Naive thymus-derived CD4-positive, alpha-beta T cell (primary cell): ENCODE results near the gene AJM1. TPM values are rescaled to one million over a fixed set of nuclear protein-coding genes. Genes with fewer than 3 reads are reported as not detected.
"Not testable (repeated sequence)": the region's sequence is repeated elsewhere in the genome, so short reads cannot be mapped to it uniquely, and the experiment has no call there.

Experiments used
- ATAC-seq: fragments of 150-1000 bp; cut with Tn5 transposase; 2 replicates; pipeline ENCODE4 v1.10.0; 2021; ENCODE audit warnings: mild to moderate bottlenecking, moderate library complexity
- CTCF ChIA-PET: fragments of 350-600 bp; sonication (Branson Sonifier 250); formaldehyde crosslinking; loops from one replicate; lab custom pipeline; 2021; ENCODE audit warnings: antibody characterized with exemption; lab: Charles Lee
- POLR2A ChIA-PET: fragments of 350-600 bp; sonication (Branson Sonifier 250); formaldehyde crosslinking; loops from one replicate; lab custom pipeline; 2021; ENCODE audit warnings: antibody characterized with exemption, inconsistent platforms; lab: Charles Lee
- DNase-seq, 9 donors: peaks; one replicate each; pipeline versions ENCODE4 v3.0.0 to v3.0.0-alpha.2; 2020 to 2022; ENCODE audit warnings: mixed read lengths in 1 of 9
- H3K27ac ChIP-seq: one replicate; pipeline ENCODE4 v1.7.0; 2013; ENCODE audit warnings: mild to moderate bottlenecking, low read depth, low read length, moderate library complexity
- H3K27me3 ChIP-seq, 2 donors: one replicate each; pipeline ENCODE4 v1.7.0; 2013; ENCODE audit warnings: low read length in 2 of 2, mild to moderate bottlenecking in 2 of 2, moderate library complexity in 2 of 2; ENCODE audit not compliant: control insufficient read depth in 2 of 2, insufficient read depth in 2 of 2
- H3K36me3 ChIP-seq, 3 experiments: 1 replicate in 2 of 3; 2 replicates in 1 of 3; pipeline ENCODE4 v1.7.0; 2013; ENCODE audit warnings: low read length in 3 of 3, mild to moderate bottlenecking in 3 of 3, moderate library complexity in 1 of 3; ENCODE audit not compliant: insufficient read depth in 3 of 3, control insufficient read depth in 2 of 3
- H3K4me1 ChIP-seq, 2 donors: one replicate each; pipeline ENCODE4 v1.7.0; 2013; ENCODE audit warnings: low read length in 2 of 2, mild to moderate bottlenecking in 2 of 2, moderate library complexity in 1 of 2; ENCODE audit not compliant: control insufficient read depth in 2 of 2, insufficient read depth in 2 of 2
- H3K4me3 ChIP-seq: 2 replicates; pipeline ENCODE4 v1.7.0; 2013; ENCODE audit warnings: mild to moderate bottlenecking, low read length
- H3K9me3 ChIP-seq, 3 experiments: 1 replicate in 2 of 3; 2 replicates in 1 of 3; pipeline ENCODE4 v1.7.0; 2013; ENCODE audit warnings: low read length in 3 of 3; ENCODE audit not compliant: control insufficient read depth in 2 of 3
- H3K27ac Mint-ChIP-seq, 9 donors: one replicate each; pipeline ENCODE4 v1.8.0; 2020 to 2022; ENCODE audit warnings: mixed read lengths in 9 of 9, mild to moderate bottlenecking in 8 of 9, moderate library complexity in 5 of 9, inconsistent platforms in 2 of 9
- H3K27me3 Mint-ChIP-seq, 5 donors: one replicate each; pipeline ENCODE4 v1.8.0; 2021 to 2022; ENCODE audit warnings: mixed read lengths in 5 of 5, mild to moderate bottlenecking in 1 of 5
- H3K36me3 Mint-ChIP-seq, 5 donors: one replicate each; pipeline ENCODE4 v1.8.0; 2020 to 2022; ENCODE audit warnings: mixed read lengths in 5 of 5, mild to moderate bottlenecking in 3 of 5, inconsistent platforms in 1 of 5
- H3K4me1 Mint-ChIP-seq, 7 donors: one replicate each; pipeline ENCODE4 v1.8.0; 2020 to 2022; ENCODE audit warnings: mixed read lengths in 7 of 7, mild to moderate bottlenecking in 3 of 7, inconsistent platforms in 1 of 7
- H3K4me3 Mint-ChIP-seq, 10 donors: one replicate each; pipeline ENCODE4 v1.8.0; 2020 to 2022; ENCODE audit warnings: mild to moderate bottlenecking in 10 of 10, mixed read lengths in 10 of 10, moderate library complexity in 6 of 10, inconsistent platforms in 2 of 10
- H3K9me3 Mint-ChIP-seq, 11 donors: one replicate each; pipeline ENCODE4 v1.8.0; 2020 to 2022; ENCODE audit warnings: mixed read lengths in 11 of 11, mild to moderate bottlenecking in 4 of 11, inconsistent platforms in 1 of 11, moderate library complexity in 1 of 11
- intact Hi-C, 2 donors: fragments of 100-400 bp; cut with micrococcal nuclease; formaldehyde crosslinking; loops; one replicate each; pipeline ENCODE4 v1.15.1; 2023
- polyA plus RNA-seq, 2 donors: library from polyadenylated mRNA; unstranded; fragments of 300-500 nt; fragmentation: Illumina TruSeq; gene quantifications; one replicate each; pipeline ENCODE4 v1.2.3, GENCODE V29; 2021
- total RNA-seq, 6 experiments: library from RNA in 5 of 6; stranded (reverse) in 5 of 6; gene quantifications; 1 replicate in 5 of 6; 2 replicates in 1 of 6; pipeline ENCODE4 v1.2.3 and lab custom pipeline; 2021 to 2026

AJM1 gene
- total and polyA plus RNA-seq, 7 experiments from 2014 or later, result 0.04 to 7.5 (median 1.3) TPM; not detected in 1

GRCh38 chr9:136796775-136797347, 45.4 kb upstream of the AJM1 start:
- H3K27ac ChIP-seq, ATAC-seq, H3K27me3 ChIP-seq, DNase-seq, H3K9me3 Mint-ChIP-seq, CTCF ChIA-PET, intact Hi-C loops, H3K4me3 ChIP-seq, H3K9me3 ChIP-seq, H3K36me3 Mint-ChIP-seq: not testable (repeated sequence)
- peaks cover 0 to 17% (median 3%) of the 10 kb centered on the region in 3 experiments for H3K36me3 ChIP-seq
- Mint-ChIP-seq H3K27me3 (peaks cover 0 to 39% (median 0%) of the 10 kb centered on the region in 5 donors), H3K27ac (peak overlapping the region in 2 of 9 donors; percentile 21 to 48), H3K4me1 (peaks cover 12 to 51% (median 40%) of the 10 kb centered on the region in 7 donors), H3K4me3 (peak overlapping the region in 6 of 10 donors; percentile 14 to 48 (median 36))
- peaks cover 19 to 32% of the 10 kb centered on the region in 2 donors for H3K4me1 ChIP-seq
- POLR2A ChIA-PET, result interaction anchor here (0.6 to 1.4 kb wide), 2 partner anchors 83 to 625 kb away, joined by 3 read pairs; no protein-coding TSS in a partner anchor

GRCh38 chr9:136798708-136799078, 43.6 kb upstream of the AJM1 start:
- H3K9me3 Mint-ChIP-seq, result no peaks in the 10 kb centered on the region
- H3K27ac Mint-ChIP-seq, result no peak overlapping the region
- no peak overlapping the region for H3K27ac ChIP-seq
- ChIA-PET CTCF (no interaction called here), POLR2A (interaction anchor here (0.6 to 2.1 kb wide), 5 partner anchors 9 to 589 kb away, joined by 3 to 11 read pairs (median 3); partner anchors contain the start of genes MAN1B1 and RABL6)
- H3K36me3 ChIP-seq, result peaks cover 0 to 2% (median 0%) of the 10 kb centered on the region in 3 experiments
- intact Hi-C loops, result loop anchor here in 1 of 2 donors (1.0 kb wide), 1 partner anchor 9 kb away; the partner anchor contains the start of gene RABL6
- no peak overlapping the region for H3K4me3 ChIP-seq
- H3K27me3 ChIP-seq, result no peaks in the 10 kb centered on the region
- no peaks in the 10 kb centered on the region for H3K36me3 Mint-ChIP-seq
- H3K4me1 ChIP-seq, result peaks cover 10 to 24% of the 10 kb centered on the region in 2 donors
- ATAC-seq (no peak), DNase-seq (no peak)
- H3K4me3 Mint-ChIP-seq, result peak overlapping the region in 5 of 10 donors; percentile 17 to 86 (median 48)
- H3K9me3 ChIP-seq, result no peaks in the 10 kb centered on the region
- H3K27me3 Mint-ChIP-seq, result peaks cover 0 to 45% (median 0%) of the 10 kb centered on the region in 5 donors
- peaks cover 6 to 42% (median 33%) of the 10 kb centered on the region in 7 donors for H3K4me1 Mint-ChIP-seq

- H3K4me1 ChIP-seq, result peaks cover 10 to 24% of the 10 kb centered on the region in 2 donors
- CTCF ChIA-PET, result no interaction called here
- peaks cover 0 to 45% (median 0%) of the 10 kb centered on the region in 5 donors for H3K27me3 Mint-ChIP-seq
- H3K9me3 ChIP-seq, result no peaks in the 10 kb centered on the region
- H3K4me1 Mint-ChIP-seq, result peaks cover 6 to 42% (median 38%) of the 10 kb centered on the region in 7 donors
- H3K27me3 ChIP-seq, result no peaks in the 10 kb centered on the region
- peak overlapping the region; percentile 63 for H3K4me3 ChIP-seq
- H3K36me3 ChIP-seq, result no peaks in the 10 kb centered on the region
- peak overlapping the region in 9 of 10 donors; percentile 4 to 92 (median 84) for H3K4me3 Mint-ChIP-seq
- H3K9me3 Mint-ChIP-seq, result no peaks in the 10 kb centered on the region
- H3K36me3 Mint-ChIP-seq, result no peaks in the 10 kb centered on the region
- POLR2A ChIA-PET, result interaction anchor here (0.6 to 2.1 kb wide), 8 partner anchors 9 to 588 kb away, joined by 3 to 11 read pairs (median 4); partner anchors contain the start of genes FBXW5, MAN1B1, RABL6 and TRAF2
- no peak for ATAC-seq
- DNase-seq, result no peak
- peak overlapping the region in 1 of 9 donors; percentile 45 for H3K27ac Mint-ChIP-seq
- intact Hi-C loops, result loop anchor here in 1 of 2 donors (1.0 kb wide), 1 partner anchor 8 kb away; the partner anchor contains the start of gene RABL6
- H3K27ac ChIP-seq, result peak overlapping the region; percentile 54
These were observed 43.0 kb upstream of the AJM1 start for GRCh38 chr9:136799079-136799853.

GRCh38 chr9:136799854-136800657, 42.2 kb upstream of the AJM1 start:
- H3K4me1 ChIP-seq, result peaks cover 10 to 24% of the 10 kb centered on the region in 2 donors
- H3K27ac Mint-ChIP-seq, result peak overlapping the region in 4 of 9 donors; percentile 25 to 81 (median 78)
- H3K27me3 Mint-ChIP-seq, result peaks cover 0 to 45% (median 0%) of the 10 kb centered on the region in 5 donors
- H3K4me3 ChIP-seq, result peak overlapping the region; percentile 63
- ATAC-seq (peak; percentile 90), DNase-seq (peak; percentile 58 to 89 (median 79))
- H3K4me1 Mint-ChIP-seq, result peaks cover 6 to 42% (median 35%) of the 10 kb centered on the region in 7 donors
- no peaks in the 10 kb centered on the region for H3K36me3 Mint-ChIP-seq
- H3K27me3 ChIP-seq, result no peaks in the 10 kb centered on the region
- no peaks in the 10 kb centered on the region for H3K36me3 ChIP-seq
- H3K9me3 ChIP-seq, result no peaks in the 10 kb centered on the region
- H3K27ac ChIP-seq, result peak overlapping the region; percentile 59
- ChIA-PET POLR2A (interaction anchor here (0.7 to 2.1 kb wide), 8 partner anchors 8 to 287 kb away, joined by 3 to 11 read pairs (median 4); partner anchors contain the start of genes FBXW5, MAN1B1, RABL6 and TRAF2), CTCF (no interaction called here)
- H3K4me3 Mint-ChIP-seq, result peak overlapping the region; percentile 82 to 92 (median 86)
- intact Hi-C loops, result loop anchor here (1.0 to 2.0 kb wide), 5 partner anchors 7 to 437 kb away; partner anchors contain the start of genes PHPT1 (in 2 of the 2), TMEM141 (in 2 of the 2), DNLZ (in 1 of the 2) and RABL6 (in 1 of the 2)
- no peaks in the 10 kb centered on the region for H3K9me3 Mint-ChIP-seq

- CTCF ChIA-PET, result interaction anchor here (0.6 to 1.5 kb wide), 2 partner anchors 14 to 227 kb away, joined by 3 to 4 read pairs; no protein-coding TSS in a partner anchor
- H3K4me3 Mint-ChIP-seq, result peak overlapping the region in 2 of 10 donors; percentile 36 to 49
- intact Hi-C loops, result no loop called here
These were observed 40.0 kb upstream of the AJM1 start for GRCh38 chr9:136802321-136802720.

More at GRCh38 chr9:136802321-136802720, 40.0 kb upstream of the AJM1 start:
- peaks cover 0 to 32% (median 0%) of the 10 kb centered on the region in 5 donors for H3K27me3 Mint-ChIP-seq
- DNase-seq (no peak), ATAC-seq (no peak)
- Histone ChIP-seq H3K4me3 (no peak overlapping the region), H3K4me1 (peaks cover 16 to 28% of the 10 kb centered on the region in 2 donors), H3K27ac (no peak overlapping the region), H3K36me3 (peaks cover 0 to 7% (median 0%) of the 10 kb centered on the region in 3 experiments), H3K27me3 (no peaks in the 10 kb centered on the region), H3K9me3 (no peaks in the 10 kb centered on the region)
- POLR2A ChIA-PET, result interaction anchor here (1.1 kb wide), 1 partner anchor 80 kb away, joined by 3 read pairs; no protein-coding TSS in a partner anchor
- peak overlapping the region in 1 of 9 donors; percentile 12 for H3K27ac Mint-ChIP-seq
- H3K4me1 Mint-ChIP-seq, result peaks cover 8 to 39% (median 30%) of the 10 kb centered on the region in 7 donors
- H3K9me3 Mint-ChIP-seq, result no peaks in the 10 kb centered on the region
- peaks cover 0 to 3% (median 3%) of the 10 kb centered on the region in 5 donors for H3K36me3 Mint-ChIP-seq
